K562 (cell line): ENCODE results near the gene PITHD1. TPM values are rescaled to one million over a fixed set of nuclear protein-coding genes. Genes with fewer than 3 reads are reported as not detected.

Source experiments
- ATAC-seq: fragments of 200-7000 bp; cut with Tn5 transposase; 3 replicates; pipeline ENCODE4 v1.9.1; 2020; ENCODE audit warnings: moderate library complexity
- BruUV-seq: library from RNA; stranded (reverse); fragments of 400-500 nt; replicated peaks from 2 replicates; lab custom pipeline; 2021; lab: Mats Ljungman, UMichigan
- CTCF ChIA-PET: fragments of 300-600 bp; formaldehyde crosslinking; extraction: SDS; loops from one replicate; lab custom pipeline; 2021; ENCODE audit warnings: low intra/inter-chr PET ratio; lab: Yijun Ruan, JAX
- POLR2A ChIA-PET: fragments of 300-600, 350-650 bp; sonication (Branson Sonifier 250); formaldehyde crosslinking; extraction: SDS; loops from one replicate; lab custom pipeline; 2021; ENCODE audit warnings: antibody characterized with exemption, inconsistent platforms; lab: Yijun Ruan, JAX
- DNase-seq, 4 experiments: peaks; one replicate each; pipeline versions ENCODE4 v3.0.0 to v3.0.0-alpha.2; 2011 to 2018; ENCODE audit warnings: low spot score in 3 of 4, mixed read lengths in 3 of 4; ENCODE audit errors: extremely low read depth in 1 of 4
- FAIRE-seq: peaks from 2 replicates; lab custom pipeline; 2011; peaks lifted over from hg19 to GRCh38; lab: Jason Lieb, UNC
- H2AFZ ChIP-seq: 2 replicates; pipeline ENCODE4 v1.6.0; 2011; ENCODE audit warnings: low read depth, low read length, control low read depth, inconsistent platforms
- H3K27ac ChIP-seq: fragments of 200-600 bp; 3 replicates; pipeline ENCODE4 v1.8.0; 2011; ENCODE audit warnings: low read depth, mild to moderate bottlenecking, control low read depth, inconsistent platforms, low read length, moderate library complexity, mixed read lengths; ENCODE audit errors: extremely low read depth
- H3K27me3 ChIP-seq, 2 experiments: fragments of 300-600 bp in 1 of 2; 2 replicates in 1 of 2; 3 replicates in 1 of 2; pipeline versions ENCODE4 v1.6.0 to v1.8.0; 2011; ENCODE audit warnings: inconsistent platforms in 2 of 2, low read length in 2 of 2, mild to moderate bottlenecking in 1 of 2, mixed read lengths in 1 of 2, moderate library complexity in 1 of 2; ENCODE audit not compliant: control insufficient read depth in 2 of 2, insufficient read depth in 2 of 2
- H3K36me3 ChIP-seq: fragments of 300-600 bp; 3 replicates; pipeline ENCODE4 v1.8.0; 2011; ENCODE audit warnings: mild to moderate bottlenecking, low read length, inconsistent platforms; ENCODE audit not compliant: control insufficient read depth, insufficient read depth
- H3K4me1 ChIP-seq, 2 experiments: fragments of 200-600 bp in 1 of 2; replicated peaks in 1 of 2; 2 replicates in 1 of 2; 3 replicates in 1 of 2; pipeline versions ENCODE4 v1.5.1 to v1.8.0; 2011; ENCODE audit warnings: inconsistent platforms in 2 of 2, low read length in 2 of 2, mild to moderate bottlenecking in 1 of 2, mixed read lengths in 1 of 2, moderate library complexity in 1 of 2; ENCODE audit not compliant: control insufficient read depth in 2 of 2, insufficient read depth in 2 of 2
- H3K4me2 ChIP-seq: 2 replicates; pipeline ENCODE4 v1.6.1; 2011; ENCODE audit warnings: low read length, control low read depth, inconsistent platforms, mixed read lengths; ENCODE audit not compliant: insufficient read depth
- H3K4me3 ChIP-seq: fragments of 200-600 bp; sonication (generic), shearing (Covaris generic); 2 replicates; pipeline ENCODE4 v1.5.1; 2016; ENCODE audit warnings: control low read depth, inconsistent platforms
- H3K79me2 ChIP-seq: fragments of 200-600 bp; 3 replicates; pipeline ENCODE4 v1.8.0; 2011; ENCODE audit warnings: low read length, inconsistent platforms; ENCODE audit not compliant: control insufficient read depth, insufficient read depth
- H3K9ac ChIP-seq, 2 experiments: 2 replicates each; pipeline versions ENCODE4 v1.6.0 to v1.6.1; 2011; ENCODE audit warnings: low read depth in 2 of 2, low read length in 2 of 2, control low read depth in 1 of 2, inconsistent platforms in 1 of 2, mild to moderate bottlenecking in 1 of 2, mixed read lengths in 1 of 2; ENCODE audit not compliant: insufficient read depth in 1 of 2
- H3K9me1 ChIP-seq: one replicate; pipeline ENCODE4 v1.6.0; 2011; ENCODE audit warnings: inconsistent platforms, mild to moderate bottlenecking, low read length, moderate library complexity; ENCODE audit not compliant: control insufficient read depth, insufficient read depth
- H3K9me3 ChIP-seq: replicated peaks from 2 replicates; pipeline ENCODE4 v1.5.1; 2011; ENCODE audit warnings: low read depth, low read length, inconsistent platforms; ENCODE audit not compliant: control insufficient read depth, insufficient read depth
- H4K20me1 ChIP-seq: replicated peaks from 2 replicates; pipeline ENCODE4 v1.6.1; 2011; ENCODE audit warnings: low read length, inconsistent platforms, mixed read lengths; ENCODE audit not compliant: control insufficient read depth, insufficient read depth
- BCOR ChIP-seq: fragments of 450-650 bp; IDR thresholded peaks from 2 replicates; pipeline ENCODE4 v1.6.1; 2016
- CREB1 ChIP-seq, 2 experiments: sonication (generic) in 1 of 2; formaldehyde crosslinking in 1 of 2; IDR thresholded peaks; 2 replicates each; pipeline versions ENCODE4 v1.6.1 to v1.8.0; 2012 to 2022; ENCODE audit warnings: inconsistent platforms in 1 of 2, mild to moderate bottlenecking in 1 of 2, missing genetic modification reagents in 1 of 2, moderate library complexity in 1 of 2
- ERF ChIP-seq: fragments of 450-650 bp; formaldehyde crosslinking; IDR thresholded peaks from 2 replicates; pipeline ENCODE4 v1.4.0; 2020; ENCODE audit warnings: mild to moderate bottlenecking, mixed read lengths
- ESRRB ChIP-seq: fragments of 250-450 bp; sonication (Bioruptor Pico); IDR thresholded peaks from 2 replicates; pipeline ENCODE4 v1.5.0; 2020; ENCODE audit warnings: mild to moderate bottlenecking, moderate library complexity, borderline replicate concordance
- ETV5 ChIP-seq: sonication (generic); formaldehyde crosslinking; IDR thresholded peaks from 2 replicates; pipeline ENCODE4 v1.4.0; 2020; ENCODE audit warnings: low read depth, mild to moderate bottlenecking, missing genetic modification reagents
- GABPA ChIP-seq: fragments of 200-800 bp; sonication (Bioruptor generic); conservative IDR thresholded peaks from 2 replicates; pipeline ENCODE4 v1.6.1; 2016; ENCODE audit warnings: low read depth, missing genetic modification characterization, missing compliant biosample characterization
- RNF219 ChIP-seq: fragments of 250-450 bp; sonication (Bioruptor Pico); IDR thresholded peaks from 2 replicates; pipeline ENCODE4 v1.5.0; 2022; ENCODE audit warnings: mild to moderate bottlenecking
- SMAD4 ChIP-seq: fragments of 250-450 bp; sonication (Bioruptor Pico); conservative IDR thresholded peaks from 2 replicates; pipeline ENCODE4 v1.8.0; 2021; ENCODE audit warnings: inconsistent platforms, mild to moderate bottlenecking, moderate library complexity
- SP1 ChIP-seq: sonication (generic); formaldehyde crosslinking; IDR thresholded peaks from 2 replicates; pipeline ENCODE4 v1.8.1; 2022; ENCODE audit warnings: mild to moderate bottlenecking, missing genetic modification reagents
- TCF7L2 ChIP-seq: fragments of 150-350 bp; IDR thresholded peaks from 2 replicates; pipeline ENCODE4 v1.6.1; 2016; ENCODE audit warnings: low read depth, mild to moderate bottlenecking, low read length, moderate library complexity
- UBTF ChIP-seq, 2 experiments: IDR thresholded peaks; 2 replicates each; pipeline ENCODE4 v1.6.1; 2012; ENCODE audit warnings: improper control_type of control experiment in 2 of 2, low read depth in 2 of 2, low read length in 2 of 2, borderline replicate concordance in 1 of 2
- ZBTB34 ChIP-seq: fragments of 250-450 bp; sonication (Bioruptor Pico); IDR thresholded peaks from 2 replicates; pipeline ENCODE4 v1.8.0; 2021; ENCODE audit warnings: mild to moderate bottlenecking, moderate library complexity
- WGBS: fragments of 100-300 bp; shearing (Covaris generic); methylation state at CpG from one replicate; pipeline ENCODE4 v1.1.6; 2016; ENCODE audit warnings: low coverage, mixed read lengths; ENCODE audit not compliant: insufficient coverage; ENCODE audit errors: missing lambda C conversion rate; 5-methylcytosine and 5-hydroxymethylcytosine counted together
- in situ Hi-C: fragments of 300-500 bp; cut with MboI; formaldehyde crosslinking; loops from 4 replicates; pipeline ENCODE4 v1.15.0; 2018; ENCODE audit warnings: inconsistent platforms, mixed read lengths
- intact Hi-C: fragments of 100-400 bp; cut with micrococcal nuclease; formaldehyde crosslinking; loops from 2 replicates; pipeline ENCODE4 v1.14.2; 2022
- polyA plus RNA-seq, 8 experiments: library from polyadenylated mRNA; depleted of rRNA in 4 of 8; stranded (reverse) in 5 of 8; unstranded in 3 of 8; fragments of >200 nt; fragmentation: Nextera tagmentation in 2 of 8; fragmentation: Illumina TruSeq in 1 of 8; extraction: Ambion mirVana in 2 of 8; extraction: Trizol in 1 of 8; gene quantifications; 2 replicates each; pipeline versions ENCODE4 v1.2.1 to v1.2.3, GENCODE V29; 2011 to 2014; ENCODE audit warnings: inconsistent platforms in 1 of 8, missing spikeins in 1 of 8
- total RNA-seq, 7 experiments: library from RNA; depleted of rRNA in 6 of 7; stranded (reverse); fragments of >200 nt in 6 of 7; fragmentation: Illumina TruSeq in 2 of 7; extraction: Trizol in 2 of 7; gene quantifications; 2 replicates each; pipeline versions ENCODE4 v1.2.1 to v1.2.3, GENCODE V29; 2011 to 2021; ENCODE audit warnings: low replicate concordance in 1 of 7

Gene PITHD1
- total and polyA plus RNA-seq, 9 of the 15 experiments (the other 6 are each of a cell fraction or from before 2014, with no cell fraction given): 46.5 to 175 (median 149) TPM

- intact Hi-C loops: no loop called here
- no peak for FAIRE-seq
- WGBS: under 1% methylated on average over 42 of the region's 47 CpGs
- TF ChIP-seq ZBTB34 (no peak), UBTF (IDR thresholded peaks at IDR 0.05; ENCODE audit: borderline replicate concordance in 1 of 2, low read depth in 2 of 2, low read length in 2 of 2) (peak; percentile 88 to 91; a peak in 3 of 4 replicates), ERF (CRISPR knock-in tag) (peak; percentile 88), ESRRB (CRISPR knock-in tag) (no peak), GABPA (tag) (peak; percentile 99), CREB1 (IDR thresholded peaks at IDR 0.05) (peak; percentile 49; the same call in 1 of the 2 replicates), CREB1 (CRISPR knock-in tag; IDR thresholded peaks at IDR 0.05) (0 out of 2 replicates have a peak, but pooled peaks have one; percentile 31), SP1 (CRISPR knock-in tag) (peak; percentile 29; the same call in 1 of the 2 replicates), ETV5 (peak; percentile 96), RNF219 (CRISPR knock-in tag) (no peak), BCOR (0 out of 2 replicates have a peak, but pooled peaks have one; percentile 43), SMAD4 (peak; percentile 52), TCF7L2 (peak; percentile 89)
Observed at GRCh38 chr1:23790696-23791515, 12.7 kb downstream of the PITHD1 start, which contains the start of gene LYPLA2. TSS of gene LYPLA2 (plus strand) at chr1:23791145. CDS start at chr1:23792683, 1,538 bp downstream.

More at GRCh38 chr1:23790696-23791515, 12.7 kb downstream of the PITHD1 start, which contains the start of gene LYPLA2:
- H3K27me3 ChIP-seq: no peaks in the 10 kb centered on the region
- H2AFZ ChIP-seq: peak within 1 kb of the TSS; percentile 82
- no peaks in the 10 kb centered on the region for H3K9me1 ChIP-seq
- peaks cover 30% of the 10 kb centered on the region for H3K79me2 ChIP-seq
- DNase-seq (peak; percentile 85 to 98 (median 90)), ATAC-seq (peak; percentile 92)
- ChIA-PET CTCF (no interaction called here), POLR2A (interaction anchor here (0.6 to 10.2 kb wide), 11 partner anchors 10 to 1770 kb away, joined by 3 to 197 read pairs (median 6); partner anchors contain the start of genes GALE, PITHD1 and RPL11)
- H4K20me1 ChIP-seq: peaks cover 3% of the 10 kb centered on the region; the same call in 1 of the 2 replicates
- BruUV-seq: TSS peak; percentile 72
- H3K36me3 ChIP-seq: peaks cover 60% of the 10 kb centered on the region
- peak within 1 kb of the TSS; percentile 98 for H3K4me2 ChIP-seq
- peak within 1 kb of the TSS; percentile 58 for H3K4me3 ChIP-seq
- no peaks in the 10 kb centered on the region for H3K9me3 ChIP-seq
- in situ Hi-C loops: no loop called here
- H3K27ac ChIP-seq: peak within 1 kb of the TSS; percentile 90
- H3K9ac ChIP-seq: peak within 1 kb of the TSS; percentile 72 to 92
- H3K4me1 ChIP-seq: peaks cover 31 to 49% of the 10 kb centered on the region in 2 experiments
